Activated CD4-positive, alpha-beta T cell treated with anti-CD3 and anti-CD28 coated beads for 4 hours (primary cell): ENCODE measurements around the gene TPRN.
"Not testable (repeated sequence)": the region's sequence is repeated elsewhere in the genome, so short reads cannot be mapped to it uniquely, and the experiment has no call there.

Experiments used
- DNase-seq, 2 donors: peaks; one replicate each; pipeline ENCODE4 v3.0.0-alpha.2; 2020

Gene TPRN

GRCh38 chr9:137200311-137201204 is at the start of gene TPRN:
Gene TPRN, minus strand, starts transcription at chr9:137200741. Its CDS starts 30 bp downstream, at chr9:137200711.
- DNase-seq: peak; percentile 99

DNA sequence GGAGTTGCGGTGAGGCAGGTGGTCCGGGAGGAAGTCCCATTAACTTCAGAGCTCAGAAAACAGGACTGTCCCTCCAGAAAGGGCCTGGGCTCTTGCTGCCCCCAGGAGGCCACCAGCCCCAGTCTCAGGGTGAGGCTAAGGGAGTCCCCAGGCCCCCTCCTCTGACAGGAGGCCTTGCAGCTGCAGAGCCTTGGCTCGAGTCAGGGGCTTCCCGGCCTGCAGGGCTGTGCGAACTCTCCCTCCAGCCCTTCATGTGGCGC is 47.3 kb upstream of the TPRN start:
- no peak for DNase-seq

DNA sequence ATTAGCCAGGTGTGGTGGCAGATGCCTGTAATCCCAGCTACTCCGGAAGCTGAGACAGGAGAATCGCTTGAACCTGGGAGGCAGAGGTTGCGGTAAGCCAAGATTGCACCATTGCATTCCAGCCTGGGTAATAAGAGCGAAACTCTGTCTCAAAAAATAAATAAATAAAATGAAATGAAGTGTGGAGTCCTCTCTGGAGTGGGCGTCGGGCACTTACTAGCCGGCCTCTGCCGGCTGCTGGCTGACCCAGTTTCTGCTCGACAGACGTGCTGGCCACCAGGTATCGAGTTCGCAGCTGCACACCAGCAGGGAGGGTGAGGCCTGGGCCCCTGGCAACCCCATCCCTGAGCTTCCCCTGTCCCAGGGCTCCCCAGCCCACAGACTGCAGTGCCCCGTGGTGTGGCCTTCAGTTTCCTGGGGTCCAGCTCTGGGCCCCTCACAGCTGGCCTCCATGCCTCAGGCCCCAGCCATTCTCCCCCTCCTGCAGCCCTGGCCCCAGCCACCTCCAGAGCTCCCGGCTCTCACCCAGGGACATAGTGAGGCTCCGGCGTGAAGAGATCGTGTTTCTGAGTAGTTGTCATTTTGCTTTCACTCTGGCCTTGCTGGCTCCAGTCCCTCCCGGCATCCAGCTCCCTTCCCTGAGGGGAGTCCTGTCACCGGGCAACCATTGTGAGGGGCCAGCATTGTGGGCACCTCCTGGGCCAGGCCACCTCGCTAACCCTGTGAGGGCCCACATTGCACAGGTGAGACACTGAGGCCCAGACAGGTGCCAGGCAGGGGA is 46.8 kb upstream of the TPRN start:
- no peak for DNase-seq

DNA sequence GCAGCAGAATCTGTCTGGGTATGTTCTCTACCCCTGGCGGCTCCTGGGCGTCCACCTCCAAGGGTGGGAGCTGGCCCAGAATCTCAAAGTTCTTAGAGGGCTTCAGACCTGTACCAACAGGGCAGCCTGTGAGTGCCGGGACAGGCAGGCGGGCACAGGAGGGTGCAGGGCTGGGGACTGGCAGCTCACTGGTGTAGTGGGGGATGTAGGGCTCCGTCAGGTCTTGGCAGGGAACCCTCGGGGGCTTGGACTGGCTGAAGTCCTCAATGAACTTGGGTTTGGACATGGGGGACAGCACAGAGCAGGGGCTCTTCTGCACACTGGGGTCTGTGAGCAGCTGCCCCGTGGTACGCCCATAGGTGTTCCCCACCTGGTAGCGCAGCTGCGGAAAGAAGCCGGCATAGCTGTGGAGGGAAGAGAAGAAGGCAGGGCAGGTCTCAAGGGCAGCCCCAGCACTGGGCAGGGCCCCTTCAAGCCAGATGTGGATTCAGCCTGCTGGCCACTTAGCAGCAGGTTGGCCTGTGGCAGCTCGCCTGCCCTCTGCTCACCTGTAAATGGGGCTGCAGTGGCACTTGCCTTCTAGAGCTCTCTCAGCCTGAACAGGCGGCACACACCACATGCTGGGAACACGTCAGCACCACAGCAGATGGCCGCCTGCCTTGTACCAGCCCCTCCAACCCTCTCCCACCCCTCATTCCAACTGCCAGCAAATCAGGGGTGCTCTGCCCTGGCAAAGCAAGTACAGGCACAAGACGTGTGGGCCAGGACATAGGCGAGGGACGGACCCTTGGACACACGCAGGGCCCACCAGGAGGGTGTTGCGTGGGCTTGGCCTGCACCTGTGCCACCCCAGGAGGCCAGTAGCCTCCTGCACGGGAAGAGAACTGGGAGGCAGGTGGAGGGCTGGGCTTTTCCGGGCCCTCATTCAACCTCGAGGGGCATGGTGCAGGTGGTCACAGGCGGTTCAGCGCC is 45.2 kb upstream of the TPRN start:
- DNase-seq: no peak

- no peak for DNase-seq
These were observed 44.2 kb upstream of the TPRN start for GRCh38 chr9:137244486-137245449.

DNA sequence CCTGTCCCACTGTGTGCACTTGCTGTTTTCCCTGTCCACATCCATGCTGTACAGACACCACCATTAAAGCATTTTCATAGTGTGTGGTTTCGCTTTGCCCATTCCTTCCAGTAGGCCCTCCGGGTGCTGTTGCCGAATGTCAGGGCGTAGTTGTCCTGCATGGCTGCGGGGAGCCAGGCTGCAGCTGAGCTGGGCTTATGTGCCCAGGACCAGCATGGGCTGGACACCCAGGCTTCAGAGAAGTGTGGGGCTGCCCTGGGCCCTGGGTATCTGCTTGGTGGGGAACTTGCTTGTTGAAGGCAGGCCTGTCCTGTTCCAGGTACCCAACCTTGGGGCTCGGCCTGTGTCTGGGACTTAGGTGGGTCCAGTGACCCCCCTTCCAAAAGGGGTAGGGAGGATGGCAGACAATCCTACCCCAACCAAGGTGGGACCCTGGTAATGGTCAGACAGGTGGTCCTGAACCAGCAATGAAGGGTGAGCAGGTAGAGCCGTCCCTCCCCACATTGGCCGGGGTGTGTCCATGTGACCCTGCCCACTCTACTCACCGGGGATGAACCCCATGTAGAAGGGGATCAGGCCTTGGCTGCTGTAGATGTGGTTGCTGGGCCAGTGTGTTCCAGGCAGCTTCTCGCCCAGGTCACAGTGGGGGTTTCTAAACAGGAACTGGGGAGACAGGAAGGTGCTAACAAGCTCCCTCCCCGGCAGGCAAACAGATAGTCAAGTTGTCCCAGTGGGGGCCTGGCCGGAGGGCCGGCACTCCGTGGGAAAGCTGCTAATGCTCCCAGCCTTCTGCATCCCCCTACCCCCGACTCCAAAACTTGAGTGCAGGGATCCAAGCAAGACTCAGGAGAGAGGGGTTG is 43.3 kb upstream of the TPRN start:
- no peak for DNase-seq

DNA sequence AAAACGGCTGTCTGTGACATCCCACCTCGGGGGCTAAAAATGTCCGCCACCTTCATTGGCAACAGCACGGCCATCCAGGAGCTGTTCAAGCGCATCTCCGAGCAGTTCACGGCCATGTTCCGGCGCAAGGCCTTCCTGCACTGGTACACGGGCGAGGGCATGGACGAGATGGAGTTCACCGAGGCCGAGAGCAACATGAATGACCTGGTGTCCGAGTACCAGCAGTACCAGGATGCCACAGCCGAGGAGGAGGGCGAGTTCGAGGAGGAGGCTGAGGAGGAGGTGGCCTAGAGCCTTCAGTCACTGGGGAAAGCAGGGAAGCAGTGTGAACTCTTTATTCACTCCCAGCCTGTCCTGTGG is 42.7 kb upstream of the TPRN start:
- not testable (repeated sequence) for DNase-seq

DNA sequence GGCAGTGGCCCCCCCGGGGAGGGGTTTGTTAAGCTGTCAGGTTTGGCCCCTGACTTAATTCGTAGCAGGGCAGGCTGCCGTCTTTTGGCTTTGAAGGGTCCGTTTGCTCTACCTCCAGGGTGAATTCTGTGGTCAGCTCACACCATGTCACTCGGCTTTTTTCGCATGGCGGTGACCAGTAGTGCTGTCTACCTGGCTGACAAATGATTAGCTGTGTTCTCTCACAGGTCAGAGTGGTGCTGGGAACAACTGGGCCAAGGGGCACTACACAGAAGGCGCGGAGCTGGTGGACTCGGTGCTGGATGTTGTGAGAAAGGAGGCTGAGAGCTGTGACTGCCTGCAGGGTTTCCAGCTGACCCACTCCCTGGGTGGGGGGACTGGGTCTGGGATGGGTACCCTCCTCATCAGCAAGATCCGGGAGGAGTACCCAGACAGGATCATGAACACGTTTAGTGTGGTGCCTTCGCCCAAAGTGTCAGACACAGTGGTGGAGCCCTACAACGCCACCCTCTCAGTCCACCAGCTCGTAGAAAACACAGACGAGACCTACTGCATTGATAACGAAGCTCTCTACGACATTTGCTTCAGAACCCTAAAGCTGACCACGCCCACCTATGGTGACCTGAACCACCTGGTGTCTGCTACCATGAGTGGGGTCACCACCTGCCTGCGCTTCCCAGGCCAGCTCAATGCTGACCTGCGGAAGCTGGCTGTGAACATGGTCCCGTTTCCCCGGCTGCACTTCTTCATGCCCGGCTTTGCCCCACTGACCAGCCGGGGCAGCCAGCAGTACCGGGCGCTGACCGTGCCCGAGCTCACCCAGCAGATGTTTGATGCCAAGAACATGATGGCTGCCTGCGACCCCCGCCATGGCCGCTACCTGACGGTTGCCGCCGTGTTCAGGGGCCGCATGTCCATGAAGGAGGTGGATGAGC is 42.0 kb upstream of the TPRN start:
- no peak for DNase-seq

GRCh38 chr9:137241490-137242268 is 41.1 kb upstream of the TPRN start:
- DNase-seq: peak; percentile 74 to 79

DNA sequence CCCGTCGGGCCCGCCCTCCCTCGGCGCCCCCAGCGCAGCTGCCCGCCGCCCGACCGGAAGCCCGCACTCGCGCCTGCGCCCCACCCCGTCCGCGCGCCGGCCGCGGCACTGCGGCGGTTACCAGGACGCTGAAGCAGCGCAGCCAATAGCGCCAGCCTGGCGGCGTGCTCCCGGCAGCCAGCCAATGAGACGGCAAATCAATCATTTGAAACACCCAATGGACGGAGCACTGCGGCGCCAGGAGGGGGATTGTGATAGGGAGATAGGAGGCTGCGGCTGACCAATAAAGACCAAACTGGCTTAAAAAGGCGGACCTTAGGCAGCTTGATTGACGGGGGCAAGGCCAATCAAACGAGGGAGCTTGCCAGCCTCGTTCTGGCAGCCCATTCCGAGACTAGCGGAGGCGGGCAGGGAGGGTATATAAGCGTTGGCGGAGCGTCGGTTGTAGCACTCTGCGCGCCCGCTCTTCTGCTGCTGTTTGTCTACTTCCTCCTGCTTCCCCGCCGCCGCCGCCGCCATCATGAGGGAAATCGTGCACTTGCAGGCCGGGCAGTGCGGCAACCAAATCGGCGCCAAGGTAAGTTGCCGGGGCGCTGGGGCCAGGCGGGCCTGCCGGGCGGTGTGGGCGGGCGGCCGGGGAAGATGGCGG is 40.4 kb upstream of the TPRN start, which contains the start of gene TUBB4B:
TSS of gene TUBB4B (plus strand) at position 447 of the 649 bp plus-strand sequence. CDS start at position 521, 74 bp downstream.
- DNase-seq: peak; percentile 97 to 98

- peak; percentile 62 to 74 for DNase-seq
These were observed 39.8 kb upstream of the TPRN start for GRCh38 chr9:137240318-137240840.

DNA sequence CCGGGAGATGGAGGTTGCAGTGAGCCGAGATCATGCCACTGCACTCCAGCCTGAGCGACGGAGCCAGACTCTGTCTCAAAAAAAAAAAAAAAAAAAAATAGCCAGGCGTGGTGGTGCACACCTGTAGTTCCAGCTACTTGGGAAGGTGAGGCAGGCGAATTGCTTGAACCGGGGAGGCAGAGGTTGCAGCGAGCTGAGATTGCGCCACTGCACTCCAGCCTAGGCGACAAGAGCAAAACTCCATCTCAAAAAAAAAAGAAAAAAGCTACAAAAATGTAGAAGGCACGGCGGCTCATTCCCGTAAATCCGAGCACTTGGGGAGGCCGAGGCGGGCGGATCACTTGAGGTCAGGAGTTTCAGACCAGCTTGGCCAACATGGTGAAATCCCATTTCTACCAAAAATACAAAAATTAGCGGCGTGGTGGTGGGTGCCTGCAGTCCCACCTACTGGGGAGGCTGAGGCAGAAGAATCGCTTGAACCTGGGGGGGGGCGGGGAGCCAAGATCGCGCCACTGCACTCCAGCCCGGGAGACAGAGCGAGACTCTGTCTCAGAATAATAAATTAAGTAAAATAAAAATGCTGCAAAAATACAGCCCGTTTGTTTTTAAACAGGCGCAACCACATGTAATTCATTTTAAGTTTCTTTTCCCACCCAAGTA is 39.1 kb upstream of the TPRN start:
- DNase-seq: not testable (repeated sequence)

DNA sequence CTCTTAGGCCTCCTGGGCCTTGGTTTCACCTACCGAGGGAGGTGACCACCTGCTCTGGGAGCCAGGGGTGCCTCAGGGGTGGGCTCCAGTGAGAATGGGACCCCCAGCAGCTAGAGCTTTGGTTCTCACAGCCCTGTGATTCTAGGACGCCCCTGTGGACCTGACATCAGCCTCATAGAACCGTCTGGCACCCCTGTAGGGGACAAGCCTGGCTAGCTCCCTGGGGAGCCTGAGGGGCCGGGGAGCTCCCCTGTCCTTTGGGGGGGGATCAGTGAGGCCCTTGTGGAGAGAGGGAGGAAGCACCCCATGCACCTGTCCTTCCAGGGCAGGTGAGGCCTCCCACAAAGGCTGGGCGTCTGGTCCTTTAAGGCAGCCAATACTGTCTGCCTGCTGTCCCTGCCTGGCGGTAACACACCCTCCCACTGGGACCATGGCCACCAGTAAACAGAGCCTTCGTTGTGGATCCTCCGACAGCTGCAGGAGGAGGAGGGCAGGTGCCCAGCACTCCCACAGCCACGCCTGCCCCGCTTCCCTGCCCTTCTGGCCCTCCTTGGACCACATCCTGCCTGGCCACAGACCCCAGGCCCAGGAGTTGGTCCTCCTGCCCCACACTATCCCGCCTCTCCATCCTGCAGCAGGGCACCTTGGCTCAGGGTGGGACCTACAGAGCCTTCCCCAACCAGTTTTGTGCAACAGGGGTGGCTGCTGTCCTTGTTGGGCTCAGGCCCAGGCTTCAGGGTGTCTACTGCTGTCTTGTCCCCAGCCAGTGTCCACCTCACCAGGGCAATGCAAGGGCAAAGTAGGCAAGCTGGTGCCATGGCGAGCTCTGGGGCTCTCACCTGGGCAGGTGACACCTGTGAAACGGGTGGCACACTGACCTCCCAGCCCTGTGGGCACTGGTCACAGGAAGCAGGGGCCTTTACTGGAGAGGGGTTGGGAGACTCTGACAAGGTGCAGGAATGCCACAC is 37.5 kb upstream of the TPRN start:
- no peak for DNase-seq

DNA sequence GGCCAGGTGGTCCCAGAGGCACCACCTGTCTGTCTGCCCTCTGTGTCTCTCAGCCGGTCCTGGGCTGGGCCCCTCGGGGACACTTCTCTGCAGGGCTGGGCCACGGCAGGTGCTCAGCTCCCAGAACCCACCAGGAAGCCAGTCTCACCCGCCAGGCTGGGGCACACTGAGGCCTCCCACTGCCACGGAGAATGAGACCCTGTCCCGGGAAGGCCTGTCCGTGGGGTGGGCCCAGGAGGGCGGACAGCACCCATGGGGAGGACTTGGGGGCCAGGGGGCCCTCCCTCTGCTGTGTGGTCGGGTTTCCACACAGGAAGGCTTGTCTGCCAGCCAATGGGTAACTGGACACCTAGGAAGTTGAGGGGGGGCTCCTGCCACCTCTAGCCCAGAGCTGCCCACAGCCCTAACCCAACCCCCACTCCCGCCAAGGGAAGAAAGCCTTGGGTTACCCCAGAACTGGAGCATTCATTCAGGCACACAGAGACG is 36.4 kb upstream of the TPRN start:
- DNase-seq: no peak

GRCh38 chr9:137236238-137236935 is 35.8 kb upstream of the TPRN start:
- peak; percentile 91 to 93 for DNase-seq
